K562 (cell line): ENCODE data around the gene SLCO3A1. TPM values are rescaled to one million over a fixed set of nuclear protein-coding genes. Genes with fewer than 3 reads are reported as not detected.

Source experiments
- ARID2 ChIP-seq: fragments of 450-650 bp; IDR thresholded peaks from 2 replicates; pipeline ENCODE4 v1.6.1; 2017; ENCODE audit warnings: antibody characterized with exemption, mild to moderate bottlenecking
- ATF3 ChIP-seq, 2 experiments: fragments of 450-650 bp in 1 of 2; sonication (generic) in 1 of 2; formaldehyde crosslinking in 1 of 2; IDR thresholded peaks in 1 of 2; conservative IDR thresholded peaks in 1 of 2; 2 replicates each; pipeline versions ENCODE4 v1.6.1 to v1.8.1; 2016 to 2023; ENCODE audit warnings: mild to moderate bottlenecking in 2 of 2, moderate library complexity in 2 of 2, inconsistent platforms in 1 of 2, missing genetic modification reagents in 1 of 2
- NKRF ChIP-seq: fragments of 450-650 bp; IDR thresholded peaks from 2 replicates; pipeline ENCODE4 v1.6.1; 2016; ENCODE audit warnings: borderline replicate concordance
- NONO ChIP-seq, 2 experiments: fragments of 200-400 bp in 1 of 2; fragments of 450-650 bp in 1 of 2; formaldehyde crosslinking in 1 of 2; IDR thresholded peaks; 2 replicates each; pipeline ENCODE4 v1.6.1; 2017; ENCODE audit warnings: low read depth in 2 of 2, mild to moderate bottlenecking in 2 of 2, moderate library complexity in 2 of 2, low read length in 1 of 2
- ZBTB17 ChIP-seq: fragments of 450-650 bp; formaldehyde crosslinking; IDR thresholded peaks from 2 replicates; pipeline ENCODE4 v1.4.0; 2020; ENCODE audit warnings: mild to moderate bottlenecking
- ZBTB2 ChIP-seq: fragments of 450-650 bp; IDR thresholded peaks from 2 replicates; pipeline ENCODE4 v1.6.1; 2016; ENCODE audit warnings: antibody characterized with exemption
- polyA plus RNA-seq, 8 experiments: library from polyadenylated mRNA; depleted of rRNA in 4 of 8; stranded (reverse) in 5 of 8; unstranded in 3 of 8; fragments of >200 nt; fragmentation: Nextera tagmentation in 2 of 8; fragmentation: Illumina TruSeq in 1 of 8; extraction: Ambion mirVana in 2 of 8; extraction: Trizol in 1 of 8; gene quantifications; 2 replicates each; pipeline versions ENCODE4 v1.2.1 to v1.2.3, GENCODE V29; 2011 to 2014; ENCODE audit warnings: inconsistent platforms in 1 of 8, missing spikeins in 1 of 8
- total RNA-seq, 7 experiments: library from RNA; depleted of rRNA in 6 of 7; stranded (reverse); fragments of >200 nt in 6 of 7; fragmentation: Illumina TruSeq in 2 of 7; extraction: Trizol in 2 of 7; gene quantifications; 2 replicates each; pipeline versions ENCODE4 v1.2.1 to v1.2.3, GENCODE V29; 2011 to 2021; ENCODE audit warnings: low replicate concordance in 1 of 7
- TF ChIP-seq, protein P1 (sequence below): sonication (generic); formaldehyde crosslinking; IDR thresholded peaks from 2 replicates; pipeline ENCODE4 v1.8.0; 2022; ENCODE audit warnings: missing genetic modification reagents, mild to moderate bottlenecking, borderline replicate concordance

SLCO3A1 gene
- total and polyA plus RNA-seq, 9 of the 15 experiments (the other 6 are each of a cell fraction or from before 2014, with no cell fraction given): 0.01 to 0.84 (median 0.06) TPM; not detected in 3

- TF ChIP-seq NKRF (no peak), NONO (IDR thresholded peaks at IDR 0.05; ENCODE audit: low read depth in 2 of 2, low read length in 1 of 2) (no peak), ZBTB17 (CRISPR knock-in tag) (no peak), ATF3 (IDR thresholded peaks at IDR 0.05) (no peak), ATF3 (CRISPR knock-in tag; conservative IDR thresholded peaks at IDR 0.05) (no peak), ARID2 (no peak), ZBTB2 (no peak)
- TF ChIP-seq, protein P1, sequence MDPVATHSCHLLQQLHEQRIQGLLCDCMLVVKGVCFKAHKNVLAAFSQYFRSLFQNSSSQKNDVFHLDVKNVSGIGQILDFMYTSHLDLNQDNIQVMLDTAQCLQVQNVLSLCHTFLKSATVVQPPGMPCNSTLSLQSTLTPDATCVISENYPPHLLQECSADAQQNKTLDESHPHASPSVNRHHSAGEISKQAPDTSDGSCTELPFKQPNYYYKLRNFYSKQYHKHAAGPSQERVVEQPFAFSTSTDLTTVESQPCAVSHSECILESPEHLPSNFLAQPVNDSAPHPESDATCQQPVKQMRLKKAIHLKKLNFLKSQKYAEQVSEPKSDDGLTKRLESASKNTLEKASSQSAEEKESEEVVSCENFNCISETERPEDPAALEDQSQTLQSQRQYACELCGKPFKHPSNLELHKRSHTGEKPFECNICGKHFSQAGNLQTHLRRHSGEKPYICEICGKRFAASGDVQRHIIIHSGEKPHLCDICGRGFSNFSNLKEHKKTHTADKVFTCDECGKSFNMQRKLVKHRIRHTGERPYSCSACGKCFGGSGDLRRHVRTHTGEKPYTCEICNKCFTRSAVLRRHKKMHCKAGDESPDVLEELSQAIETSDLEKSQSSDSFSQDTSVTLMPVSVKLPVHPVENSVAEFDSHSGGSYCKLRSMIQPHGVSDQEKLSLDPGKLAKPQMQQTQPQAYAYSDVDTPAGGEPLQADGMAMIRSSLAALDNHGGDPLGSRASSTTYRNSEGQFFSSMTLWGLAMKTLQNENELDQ (CRISPR knock-in tag): no peak
Measured at GRCh38 chr15:91844928-91845327, 8.6 kb upstream of the SLCO3A1 start (continued).
